Effector CD4-positive, alpha-beta T cell (primary cell): ENCODE results near the gene STK32B.

Experiments
- DNase-seq: peaks from one replicate; pipeline ENCODE4 v3.0.0-alpha.2; 2020

STK32B gene

GRCh38 chr4:5126857-5127256, 75.6 kb downstream of the STK32B start:
- DNase-seq, result no peak

- DNase-seq, result no peak
Observed at GRCh38 chr4:5127556-5127955, 76.3 kb downstream of the STK32B start.

DNA sequence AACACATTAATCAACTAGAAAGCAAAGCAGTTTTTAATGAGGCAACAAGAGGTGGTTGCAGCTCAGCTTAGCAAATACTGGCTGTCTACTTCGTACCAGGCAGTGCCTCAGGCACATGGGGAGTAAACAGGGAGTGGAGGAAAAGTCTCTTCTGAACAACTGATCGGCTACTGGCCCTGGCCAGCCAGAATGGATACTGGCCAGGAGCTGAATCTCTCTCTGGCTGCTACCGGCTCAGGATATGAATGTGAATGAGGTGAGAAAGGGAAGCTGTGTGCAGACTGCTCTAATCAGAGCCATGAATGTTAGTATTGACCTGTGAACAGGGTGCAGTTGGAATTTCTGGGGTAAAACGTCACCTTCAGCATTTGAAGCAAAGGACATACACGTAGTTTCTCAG, 77.3 kb downstream of the STK32B start:
- DNase-seq, result no peak

- DNase-seq, result no peak
Observed at GRCh38 chr4:5133201-5133600, 81.9 kb downstream of the STK32B start.

- DNase-seq, result no peak
Observed at GRCh38 chr4:5133933-5134594, 82.8 kb downstream of the STK32B start.

DNA sequence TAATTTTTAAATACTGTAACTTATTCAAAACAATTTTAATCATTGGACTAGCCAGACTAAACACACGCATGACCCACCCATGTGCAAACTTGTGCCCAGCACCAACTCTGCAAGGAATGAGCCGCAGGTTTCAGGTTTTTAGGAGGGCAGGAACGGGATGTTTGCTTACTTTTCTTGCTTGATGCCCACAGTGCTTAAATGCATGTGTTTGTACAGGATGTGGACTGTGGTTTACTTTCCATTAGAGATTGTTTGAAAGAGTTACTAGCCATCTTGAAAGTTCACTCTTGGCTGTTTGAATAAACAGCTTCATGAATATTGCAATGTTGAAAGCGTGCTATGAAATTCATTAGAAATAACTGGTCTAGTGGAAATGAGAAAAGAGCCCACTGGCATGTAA, 83.3 kb downstream of the STK32B start:
- DNase-seq, result no peak

GRCh38 chr4:5137226-5137625, 85.9 kb downstream of the STK32B start:
- DNase-seq, result no peak

- DNase-seq, result no peak
Observed at GRCh38 chr4:5137927-5138326, 86.6 kb downstream of the STK32B start.

GRCh38 chr4:5138389-5138788, 87.1 kb downstream of the STK32B start:
- DNase-seq, result no peak

GRCh38 chr4:5139141-5139540, 87.9 kb downstream of the STK32B start:
- DNase-seq, result no peak

DNA sequence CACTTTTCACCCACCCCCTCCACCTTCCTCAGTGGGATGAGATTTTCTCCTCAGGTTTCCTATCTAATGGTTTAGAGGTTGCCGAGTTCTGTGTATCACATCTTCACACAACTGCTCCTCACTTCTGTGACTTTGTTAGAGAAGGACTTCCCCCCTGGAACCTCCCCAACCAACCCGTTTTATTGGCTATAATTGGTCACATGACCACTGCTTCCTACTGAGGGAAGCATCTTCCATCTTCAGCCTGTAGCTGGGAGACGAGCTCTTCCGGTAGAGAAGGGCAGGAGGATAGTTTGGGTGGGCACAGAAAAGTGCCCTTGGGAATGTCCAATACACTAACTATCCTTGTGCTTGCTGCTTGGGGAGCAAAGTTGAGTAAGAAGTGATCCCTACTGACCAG, 90.5 kb downstream of the STK32B start:
- no peak for DNase-seq

GRCh38 chr4:5142726-5143125, 91.4 kb downstream of the STK32B start:
- DNase-seq, result no peak

GRCh38 chr4:5143306-5143861, 92.1 kb downstream of the STK32B start:
- DNase-seq, result no peak

DNA sequence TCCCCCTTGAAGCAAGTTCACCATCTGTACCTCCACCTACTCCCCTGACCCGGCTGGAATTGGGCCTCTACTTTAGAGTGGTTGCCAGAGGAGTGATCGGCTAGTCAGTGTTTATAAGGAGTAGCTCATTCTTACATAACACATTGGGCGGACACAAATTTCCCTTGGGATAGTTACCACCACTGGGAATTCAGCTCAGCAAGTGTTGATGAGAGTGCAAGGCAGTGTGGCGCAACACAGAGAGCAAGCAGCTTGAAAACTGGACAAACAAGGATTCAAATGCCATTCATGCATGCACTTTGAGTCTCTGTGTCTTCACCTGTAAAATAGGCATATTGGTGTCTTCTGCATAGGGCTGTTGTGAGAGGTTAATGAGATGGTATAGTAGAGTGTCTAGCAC, 92.7 kb downstream of the STK32B start:
- no peak for DNase-seq

GRCh38 chr4:5144384-5144783, 93.1 kb downstream of the STK32B start:
- DNase-seq, result no peak

DNA sequence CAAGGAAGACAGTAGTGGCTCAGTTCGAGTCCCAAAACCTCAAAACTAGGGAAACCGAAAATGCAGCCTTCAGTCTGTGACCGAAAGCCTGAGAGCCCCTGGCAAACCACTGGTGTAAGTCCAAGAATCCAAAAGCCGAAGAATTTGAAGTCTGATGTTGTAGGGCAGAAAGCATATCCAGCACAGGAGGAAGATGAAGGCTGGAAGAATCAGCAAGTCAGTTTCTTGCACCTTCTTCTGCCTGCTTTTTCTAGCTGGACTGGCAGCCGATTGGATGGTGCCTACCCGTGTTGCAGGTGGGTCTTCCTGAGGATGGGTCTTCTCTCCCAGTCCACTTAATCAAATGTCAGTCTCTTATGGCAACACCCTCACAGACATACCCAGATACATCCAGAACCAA, 95.0 kb downstream of the STK32B start:
- no peak for DNase-seq

DNA sequence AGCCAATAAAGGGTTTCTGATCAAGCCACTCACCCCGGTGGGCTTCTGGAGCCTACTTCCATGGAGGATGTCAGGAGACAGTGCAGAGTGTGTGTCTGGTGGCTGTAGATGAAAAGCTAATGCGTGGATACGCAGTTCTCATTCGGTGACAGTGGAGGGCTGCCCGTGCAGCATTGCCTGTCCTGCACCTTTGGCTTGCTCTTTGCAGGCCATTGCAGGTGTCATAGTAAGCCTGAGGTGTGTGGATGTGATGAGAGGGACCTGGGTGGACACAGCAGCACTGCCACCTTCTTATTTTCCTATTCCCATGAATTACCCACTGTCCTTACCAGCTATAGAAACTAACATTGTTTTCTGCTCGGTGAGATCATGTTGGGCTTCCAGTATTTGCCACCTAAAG, 101.2 kb downstream of the STK32B start:
- DNase-seq, result no peak

DNA sequence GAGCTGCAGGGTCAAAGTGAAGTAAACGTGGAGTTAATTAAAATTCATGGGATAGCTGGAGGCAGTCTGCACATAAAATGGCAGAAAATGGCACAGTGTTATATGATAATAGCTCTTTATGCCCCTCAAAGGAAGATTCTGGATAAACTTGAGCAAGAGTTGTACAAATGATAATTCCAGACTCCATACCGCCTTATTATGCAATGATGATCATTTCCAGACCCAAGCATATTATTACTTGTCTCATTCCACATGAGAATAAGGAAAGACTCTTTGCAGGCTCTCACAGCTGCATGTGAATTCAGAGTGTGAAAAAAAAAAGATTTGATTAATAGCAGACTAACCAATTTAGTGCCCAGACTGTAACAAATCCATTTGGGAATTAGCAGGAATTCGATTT, 105.4 kb downstream of the STK32B start:
- DNase-seq, result no peak

GRCh38 chr4:5157791-5158770, 106.8 kb downstream of the STK32B start:
- DNase-seq, result no peak

GRCh38 chr4:5158825-5159224, 107.5 kb downstream of the STK32B start:
- DNase-seq, result no peak

- no peak for DNase-seq
Observed at GRCh38 chr4:5160668-5161067, 109.4 kb downstream of the STK32B start.

DNA sequence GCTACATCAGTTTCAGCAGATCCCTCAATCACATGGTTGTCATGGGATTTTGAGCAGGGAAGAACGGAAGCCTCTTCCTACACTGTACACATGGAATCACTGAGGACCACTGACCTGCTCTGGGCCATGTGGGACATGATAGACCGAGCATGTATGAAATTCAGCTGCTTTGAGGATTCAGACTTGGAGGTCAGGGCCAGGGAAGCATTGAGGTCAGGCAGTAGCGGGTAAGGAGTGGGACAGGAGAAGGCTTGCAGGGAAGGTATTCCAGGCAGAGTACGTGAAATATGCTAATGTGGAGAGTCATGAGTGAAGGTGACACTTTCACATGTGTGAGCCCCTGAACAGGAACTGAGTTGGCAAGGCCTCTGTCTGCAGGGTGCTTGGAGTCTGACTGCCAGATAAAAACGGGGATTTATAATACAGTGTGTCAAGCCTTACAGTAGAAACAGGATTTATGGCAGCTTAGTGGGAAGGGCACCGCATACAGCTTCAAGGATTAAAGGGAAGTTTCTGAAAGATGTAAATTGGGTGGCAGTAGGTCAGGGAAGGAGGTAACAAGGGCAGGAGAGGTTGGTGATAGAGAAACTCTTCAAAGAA, 111.7 kb downstream of the STK32B start:
- DNase-seq, result no peak

GRCh38 chr4:5164221-5164912, 113.1 kb downstream of the STK32B start:
- no peak for DNase-seq
